HG03558 (cell line): ENCODE results near the gene NDST1.

Experiments used
- ATAC-seq: cut with Tn5 transposase; IDR thresholded peaks from one replicate; pipeline ENCODE4 v1.9.1; 2021; ENCODE audit warnings: moderate number of reproducible peaks; ENCODE audit not compliant: unreplicated experiment; ENCODE audit errors: extremely low read depth

NDST1 gene

GRCh38 chr5:150540042-150540441 is 32.1 kb downstream of the NDST1 start:
- no peak for ATAC-seq

GRCh38 chr5:150540615-150541396 is 32.9 kb downstream of the NDST1 start:
- no peak for ATAC-seq

- ATAC-seq = no peak
Measured at GRCh38 chr5:150541397-150541675, 33.4 kb downstream of the NDST1 start.

GRCh38 chr5:150541895-150542294 is 34.0 kb downstream of the NDST1 start:
- no peak for ATAC-seq

GRCh38 chr5:150542933-150543445 is 35.1 kb downstream of the NDST1 start:
- ATAC-seq = no peak

GRCh38 chr5:150544611-150545219 is 36.8 kb downstream of the NDST1 start:
- ATAC-seq = no peak

GRCh38 chr5:150545246-150545645 is 37.3 kb downstream of the NDST1 start:
- no peak for ATAC-seq

- ATAC-seq = no peak
Measured at GRCh38 chr5:150548123-150548522, 40.2 kb downstream of the NDST1 start.

GRCh38 chr5:150549735-150550134 is 41.8 kb downstream of the NDST1 start:
- ATAC-seq = no peak

- no peak for ATAC-seq
Measured at GRCh38 chr5:150550286-150550685, 42.4 kb downstream of the NDST1 start.

- no peak for ATAC-seq
Measured at GRCh38 chr5:150551066-150551465, 43.1 kb downstream of the NDST1 start.

- no peak for ATAC-seq
Measured at GRCh38 chr5:150553402-150553801, 45.5 kb downstream of the NDST1 start.

- no peak for ATAC-seq
Measured at GRCh38 chr5:150553911-150554310, 46.0 kb downstream of the NDST1 start.

- no peak for ATAC-seq
Measured at GRCh38 chr5:150554857-150555256, 46.9 kb downstream of the NDST1 start.

- no peak for ATAC-seq
Measured at GRCh38 chr5:150556106-150556505, 48.2 kb downstream of the NDST1 start.

GRCh38 chr5:150556859-150557508 is 49.1 kb downstream of the NDST1 start:
- ATAC-seq = no peak

GRCh38 chr5:150557509-150557872 is 49.6 kb downstream of the NDST1 start:
- ATAC-seq = no peak

- ATAC-seq = no peak
Measured at GRCh38 chr5:150558088-150558621, 50.2 kb downstream of the NDST1 start.

GRCh38 chr5:150559088-150559487 is 51.2 kb downstream of the NDST1 start:
- no peak for ATAC-seq

- ATAC-seq = no peak
Measured at GRCh38 chr5:150559701-150560100, 51.8 kb downstream of the NDST1 start.
